Measurements from ENCODE around the gene YPEL5.

YPEL5 gene

DNA sequence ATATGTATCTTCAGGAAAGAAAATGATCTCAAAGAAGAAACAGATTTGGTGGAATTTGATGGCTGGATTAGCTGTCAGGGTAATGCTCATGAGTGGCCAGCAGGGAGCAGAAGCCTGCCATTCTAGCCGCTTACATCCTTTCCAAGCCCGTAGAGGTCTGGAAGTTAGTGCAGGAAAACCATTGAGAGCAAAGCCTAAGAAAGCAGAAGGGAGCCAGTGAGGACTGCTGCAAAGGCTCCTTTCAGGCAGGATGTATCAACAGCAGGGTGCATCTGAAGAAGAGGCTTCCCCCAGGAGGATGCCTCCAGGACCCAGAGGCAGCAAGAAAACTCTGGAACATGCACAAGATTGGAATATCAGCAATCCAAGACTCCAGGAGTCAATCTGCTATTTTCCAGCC is 61.6 kb downstream of the YPEL5 start:
- peak; percentile 88 for FAIRE-seq

DNA sequence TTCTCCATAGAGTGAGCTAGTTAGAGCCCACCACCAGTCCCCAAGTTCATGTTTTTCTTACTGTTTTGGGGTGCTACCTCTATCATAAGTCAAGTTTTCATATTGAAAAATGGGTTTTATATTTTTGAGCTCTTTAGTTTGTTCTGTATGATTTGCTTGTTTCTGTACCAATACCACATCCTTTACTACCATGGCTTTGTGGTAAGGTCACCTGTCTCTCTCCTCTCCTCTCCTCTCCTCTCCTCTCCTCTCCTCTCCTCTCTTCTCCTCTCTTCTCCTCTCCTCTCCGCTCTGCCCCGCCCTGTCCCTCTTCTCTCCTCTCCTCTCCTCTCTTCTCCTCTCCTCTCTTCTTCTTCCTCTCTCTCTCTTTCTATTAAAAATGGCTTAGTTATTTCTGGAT is 62.4 kb downstream of the YPEL5 start:
- no peak for FAIRE-seq
